PC-9 (cell line): ENCODE results near the gene RAD52.

Experiments
- CTCF ChIP-seq: fragments of 200-600 bp; sonication (generic); conservative IDR thresholded peaks from 2 replicates; pipeline ENCODE4 v1.6.1; 2017; ENCODE audit warnings: mixed run types, antibody characterized with exemption, mild to moderate bottlenecking, moderate library complexity
- EZH2 ChIP-seq: fragments of 200-600 bp; sonication (generic); IDR thresholded peaks from 2 replicates; pipeline ENCODE4 v1.8.0; 2017; ENCODE audit warnings: antibody characterized with exemption, low read depth

GRCh38 chr12:916240-916639 lies 33.3 kb downstream of the RAD52 start:
- no peak for TF ChIP-seq EZH2
- TF ChIP-seq CTCF: no peak
